Activated T-helper 17 cell treated with anti-CD3 and anti-CD28 coated beads, Interleukin-2, amount 50 U/mL, for 72 hours (primary cell): ENCODE measurements around the gene CST3. TPM values are rescaled to one million over a fixed set of nuclear protein-coding genes. Genes with fewer than 3 reads are reported as not detected.

Experiments
- ATAC-seq: fragments of 150-1000 bp; cut with Tn5 transposase; replicated peaks from 2 replicates; pipeline ENCODE4 v1.10.0; 2021; ENCODE audit warnings: mild to moderate bottlenecking, moderate library complexity
- H3K27ac Mint-ChIP-seq: one replicate; pipeline ENCODE4 v1.8.0; 2022; ENCODE audit warnings: mixed read lengths
- H3K27me3 Mint-ChIP-seq: one replicate; pipeline ENCODE4 v1.8.0; 2022; ENCODE audit warnings: mixed read lengths
- H3K36me3 Mint-ChIP-seq: one replicate; pipeline ENCODE4 v1.8.0; 2022; ENCODE audit warnings: low read depth, mild to moderate bottlenecking, mixed read lengths
- H3K4me1 Mint-ChIP-seq: one replicate; pipeline ENCODE4 v1.8.0; 2022; ENCODE audit warnings: mixed read lengths
- H3K4me3 Mint-ChIP-seq: one replicate; pipeline ENCODE4 v1.8.0; 2022; ENCODE audit warnings: mild to moderate bottlenecking, mixed read lengths
- H3K9me3 Mint-ChIP-seq: one replicate; pipeline ENCODE4 v1.8.0; 2022; ENCODE audit warnings: mixed read lengths
- total RNA-seq, 2 donors: library from RNA; stranded (reverse); gene quantifications; one replicate each; pipeline ENCODE4 v1.2.3, GENCODE V29; 2022

CST3 gene
- total RNA-seq, 2 donors from 2014 or later: not detected

GRCh38 chr20:23614163-23614562, 23.6 kb downstream of the CST3 start:
- Mint-ChIP-seq H3K27ac (no peak overlapping the region), H3K4me1 (no peaks in the 10 kb centered on the region), H3K4me3 (no peak overlapping the region), H3K27me3 (peaks cover 15% of the 10 kb centered on the region), H3K9me3 (no peaks in the 10 kb centered on the region), H3K36me3 (no peaks in the 10 kb centered on the region)
- ATAC-seq: no peak

DNA sequence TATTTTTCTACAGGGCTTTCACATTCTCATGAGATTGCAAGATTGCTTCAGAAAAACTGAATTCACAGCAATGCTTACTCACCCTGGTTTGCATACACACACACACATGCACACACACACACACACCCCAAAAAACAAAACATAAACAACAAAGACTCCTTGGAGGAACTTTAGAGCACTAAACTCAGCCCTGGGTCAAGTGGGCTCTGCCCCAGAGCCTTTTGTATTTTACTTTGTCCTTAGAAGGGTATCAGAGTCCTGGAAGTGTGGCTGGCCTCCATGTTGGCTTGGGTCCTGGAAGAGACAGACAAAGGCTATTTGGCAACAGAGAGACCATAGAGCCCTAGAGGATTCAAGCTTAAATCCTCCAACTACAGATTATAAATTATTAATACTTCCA, 24.1 kb downstream of the CST3 start:
- no peaks in the 10 kb centered on the region for H3K36me3 Mint-ChIP-seq

GRCh38 chr20:23612396-23612795, 25.4 kb downstream of the CST3 start:
- Mint-ChIP-seq H3K36me3 (no peaks in the 10 kb centered on the region), H3K27ac (no peak overlapping the region), H3K4me1 (no peaks in the 10 kb centered on the region), H3K9me3 (no peaks in the 10 kb centered on the region), H3K4me3 (no peak overlapping the region), H3K27me3 (peaks cover 10% of the 10 kb centered on the region)
- no peak for ATAC-seq

More for the DNA sequence above, 24.1 kb downstream of the CST3 start:
- Mint-ChIP-seq H3K27ac (no peak overlapping the region), H3K4me3 (no peak overlapping the region), H3K9me3 (no peaks in the 10 kb centered on the region), H3K4me1 (no peaks in the 10 kb centered on the region), H3K27me3 (peaks cover 15% of the 10 kb centered on the region)
- no peak for ATAC-seq

GRCh38 chr20:23609486-23610109, 28.2 kb downstream of the CST3 start:
- H3K27me3 Mint-ChIP-seq: peaks cover 5% of the 10 kb centered on the region
- H3K9me3 Mint-ChIP-seq: no peaks in the 10 kb centered on the region
- no peaks in the 10 kb centered on the region for H3K4me1 Mint-ChIP-seq
- H3K4me3 Mint-ChIP-seq: no peak overlapping the region
- H3K27ac Mint-ChIP-seq: no peak overlapping the region
- no peak for ATAC-seq
- H3K36me3 Mint-ChIP-seq: no peaks in the 10 kb centered on the region

- no peaks in the 10 kb centered on the region for H3K4me1 Mint-ChIP-seq
- no peak overlapping the region for H3K4me3 Mint-ChIP-seq
- peaks cover 5% of the 10 kb centered on the region for H3K27me3 Mint-ChIP-seq
- H3K9me3 Mint-ChIP-seq: no peaks in the 10 kb centered on the region
- no peak overlapping the region for H3K27ac Mint-ChIP-seq
- ATAC-seq: no peak
- no peaks in the 10 kb centered on the region for H3K36me3 Mint-ChIP-seq
Measured at GRCh38 chr20:23608251-23608846, 29.4 kb downstream of the CST3 start.

- Mint-ChIP-seq H3K36me3 (no peaks in the 10 kb centered on the region), H3K4me3 (no peak overlapping the region), H3K9me3 (no peaks in the 10 kb centered on the region), H3K27me3 (peaks cover 3% of the 10 kb centered on the region), H3K4me1 (no peaks in the 10 kb centered on the region), H3K27ac (no peak overlapping the region)
- ATAC-seq: no peak
Measured at GRCh38 chr20:23607497-23608245, 30.1 kb downstream of the CST3 start.

GRCh38 chr20:23606652-23607049, 31.1 kb downstream of the CST3 start:
- no peaks in the 10 kb centered on the region for H3K36me3 Mint-ChIP-seq
- H3K4me3 Mint-ChIP-seq: no peak overlapping the region
- peak; percentile 82 for ATAC-seq
- no peaks in the 10 kb centered on the region for H3K27me3 Mint-ChIP-seq
- H3K4me1 Mint-ChIP-seq: no peaks in the 10 kb centered on the region
- no peak overlapping the region for H3K27ac Mint-ChIP-seq
- H3K9me3 Mint-ChIP-seq: no peaks in the 10 kb centered on the region

DNA sequence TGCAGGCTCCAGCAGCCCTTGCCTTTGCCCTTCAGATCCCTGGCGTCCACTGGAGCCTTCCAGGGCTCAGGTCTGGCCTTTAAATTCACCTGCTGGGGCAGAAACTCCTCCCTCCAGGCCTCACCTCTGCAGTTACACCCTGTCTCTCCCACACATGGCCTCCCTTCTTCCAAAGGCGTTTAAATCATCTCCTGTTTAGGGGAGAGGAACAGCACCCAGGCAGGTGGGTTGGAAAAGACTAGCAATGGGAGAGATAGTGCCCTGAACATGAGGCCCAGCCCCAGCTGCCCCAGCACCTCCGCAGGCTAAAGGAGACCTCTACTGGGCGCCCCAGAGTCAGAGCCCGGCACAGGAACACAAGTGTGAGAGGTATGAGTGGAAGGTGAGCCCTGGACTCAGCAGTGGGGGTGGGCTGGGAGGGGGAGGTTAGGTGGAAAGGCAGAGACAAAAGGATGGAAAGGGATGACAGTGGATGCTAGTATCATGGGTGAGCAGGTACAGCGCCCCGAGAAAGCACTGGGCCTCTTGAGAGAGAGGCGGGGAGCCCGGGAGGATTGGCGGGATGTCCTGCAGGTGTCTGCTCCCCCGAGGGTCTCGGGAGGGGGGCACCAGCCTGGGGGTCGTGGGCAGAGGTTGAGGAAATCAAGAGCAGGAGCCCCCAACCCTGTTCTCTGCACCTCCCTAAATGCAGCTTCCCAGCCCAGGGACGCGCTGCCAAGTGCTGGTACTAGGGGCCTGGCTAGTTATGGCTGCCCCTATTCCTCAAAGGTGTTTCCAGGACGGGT, 31.7 kb downstream of the CST3 start, which contains the start of gene CST9:
Gene CST9 (minus strand): TSS at position 51 of the 785 bp plus-strand sequence. CDS start 53 bp downstream, outside the sequence.
- Mint-ChIP-seq H3K27ac (no peak within 1 kb of the TSS), H3K4me3 (no peak within 1 kb of the TSS), H3K27me3 (no peaks in the 10 kb centered on the region), H3K9me3 (no peaks in the 10 kb centered on the region), H3K4me1 (no peaks in the 10 kb centered on the region), H3K36me3 (no peaks in the 10 kb centered on the region)
- no peak for ATAC-seq

GRCh38 chr20:23604306-23604705, 33.4 kb downstream of the CST3 start:
- Mint-ChIP-seq H3K4me1 (no peaks in the 10 kb centered on the region), H3K4me3 (no peak overlapping the region), H3K36me3 (no peaks in the 10 kb centered on the region), H3K27ac (no peak overlapping the region), H3K27me3 (no peaks in the 10 kb centered on the region), H3K9me3 (no peaks in the 10 kb centered on the region)
- no peak for ATAC-seq

GRCh38 chr20:23603321-23603720, 34.4 kb downstream of the CST3 start:
- ATAC-seq: no peak
- no peaks in the 10 kb centered on the region for H3K36me3 Mint-ChIP-seq
- no peak overlapping the region for H3K4me3 Mint-ChIP-seq
- H3K27me3 Mint-ChIP-seq: no peaks in the 10 kb centered on the region
- no peak overlapping the region for H3K27ac Mint-ChIP-seq
- no peaks in the 10 kb centered on the region for H3K4me1 Mint-ChIP-seq
- no peaks in the 10 kb centered on the region for H3K9me3 Mint-ChIP-seq

DNA sequence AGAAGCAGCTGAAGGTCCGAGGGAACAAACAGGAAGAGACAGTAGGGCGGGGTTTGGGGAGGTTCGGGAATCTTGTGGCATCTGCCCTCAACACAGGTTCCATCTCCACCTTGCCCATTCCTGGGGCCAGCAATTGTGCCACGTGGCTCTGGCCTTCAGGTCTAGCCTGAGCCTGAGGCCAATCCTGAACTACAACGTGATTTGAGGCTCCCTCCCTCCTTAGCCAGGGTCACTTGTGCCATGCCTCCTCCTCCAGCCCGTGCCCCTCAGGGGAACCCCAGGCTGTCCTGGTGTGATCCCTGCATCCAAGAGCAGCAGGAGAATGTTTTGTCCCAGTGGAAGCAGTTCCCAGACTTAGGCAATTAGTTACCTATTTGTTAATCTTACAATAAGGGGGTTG, 35.1 kb downstream of the CST3 start:
- no peak for ATAC-seq
- Mint-ChIP-seq H3K27me3 (no peaks in the 10 kb centered on the region), H3K36me3 (no peaks in the 10 kb centered on the region), H3K9me3 (no peaks in the 10 kb centered on the region), H3K4me3 (no peak overlapping the region), H3K27ac (no peak overlapping the region), H3K4me1 (no peaks in the 10 kb centered on the region)

DNA sequence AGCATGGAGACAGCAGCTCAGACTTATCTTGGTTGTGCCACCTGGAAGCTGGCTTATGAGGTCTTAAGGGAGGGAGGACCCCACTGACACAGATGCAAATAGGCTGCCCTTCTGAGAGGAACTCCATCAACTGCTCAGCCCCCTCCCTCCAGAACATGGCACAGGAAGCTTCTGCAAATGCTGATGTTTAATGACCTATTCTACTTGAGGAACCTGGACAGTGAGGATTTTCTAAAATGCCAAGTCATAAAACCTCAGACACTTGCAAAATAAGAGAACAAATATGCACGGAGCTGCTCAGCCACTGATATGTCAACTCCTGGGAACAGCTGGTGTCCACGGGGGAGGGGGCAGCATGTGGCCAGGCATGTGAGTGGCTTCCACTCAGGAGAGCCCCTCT, 35.5 kb downstream of the CST3 start:
- no peak overlapping the region for H3K4me3 Mint-ChIP-seq
- no peaks in the 10 kb centered on the region for H3K27me3 Mint-ChIP-seq
- no peaks in the 10 kb centered on the region for H3K36me3 Mint-ChIP-seq
- no peak for ATAC-seq
- no peak overlapping the region for H3K27ac Mint-ChIP-seq
- no peaks in the 10 kb centered on the region for H3K4me1 Mint-ChIP-seq
- no peaks in the 10 kb centered on the region for H3K9me3 Mint-ChIP-seq

DNA sequence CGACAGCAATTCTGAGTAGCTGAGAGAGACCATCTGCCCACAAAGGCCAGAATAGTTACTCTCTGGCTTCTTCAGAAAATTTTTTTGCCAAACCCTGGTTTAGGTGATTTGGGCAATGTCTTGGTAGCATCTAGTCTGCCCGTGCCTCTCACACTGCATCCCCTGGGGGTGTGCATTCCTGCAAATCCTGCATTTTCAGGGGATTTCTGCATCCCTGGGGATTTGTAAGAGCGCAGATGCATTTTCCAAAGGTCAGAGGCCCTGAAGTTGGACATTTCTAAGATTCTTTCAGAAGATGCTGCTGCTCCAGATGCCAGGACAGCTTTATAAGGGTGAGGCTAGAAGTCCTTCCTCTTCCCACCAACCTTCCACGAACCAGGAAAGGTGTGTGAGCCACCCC, 36.0 kb downstream of the CST3 start:
- Mint-ChIP-seq H3K4me3 (no peak overlapping the region), H3K27me3 (no peaks in the 10 kb centered on the region), H3K36me3 (no peaks in the 10 kb centered on the region), H3K9me3 (no peaks in the 10 kb centered on the region), H3K4me1 (no peaks in the 10 kb centered on the region), H3K27ac (no peak overlapping the region)
- ATAC-seq: no peak

GRCh38 chr20:23598481-23598880, 39.3 kb downstream of the CST3 start:
- H3K27ac Mint-ChIP-seq: no peak overlapping the region
- no peak for ATAC-seq
- H3K36me3 Mint-ChIP-seq: no peaks in the 10 kb centered on the region
- H3K9me3 Mint-ChIP-seq: no peaks in the 10 kb centered on the region
- no peak overlapping the region for H3K4me3 Mint-ChIP-seq
- no peaks in the 10 kb centered on the region for H3K27me3 Mint-ChIP-seq
- H3K4me1 Mint-ChIP-seq: no peaks in the 10 kb centered on the region
